ENCODE data around the gene SRXN1. TPM values are rescaled to one million over a fixed set of nuclear protein-coding genes. Genes with fewer than 3 reads are reported as not detected.

The SRXN1 gene
- total and polyA plus RNA-seq, 9 of the 15 experiments (the other 6 are each of a cell fraction or from before 2014, with no cell fraction given): 6.8 to 36.4 (median 21.6) TPM

DNA sequence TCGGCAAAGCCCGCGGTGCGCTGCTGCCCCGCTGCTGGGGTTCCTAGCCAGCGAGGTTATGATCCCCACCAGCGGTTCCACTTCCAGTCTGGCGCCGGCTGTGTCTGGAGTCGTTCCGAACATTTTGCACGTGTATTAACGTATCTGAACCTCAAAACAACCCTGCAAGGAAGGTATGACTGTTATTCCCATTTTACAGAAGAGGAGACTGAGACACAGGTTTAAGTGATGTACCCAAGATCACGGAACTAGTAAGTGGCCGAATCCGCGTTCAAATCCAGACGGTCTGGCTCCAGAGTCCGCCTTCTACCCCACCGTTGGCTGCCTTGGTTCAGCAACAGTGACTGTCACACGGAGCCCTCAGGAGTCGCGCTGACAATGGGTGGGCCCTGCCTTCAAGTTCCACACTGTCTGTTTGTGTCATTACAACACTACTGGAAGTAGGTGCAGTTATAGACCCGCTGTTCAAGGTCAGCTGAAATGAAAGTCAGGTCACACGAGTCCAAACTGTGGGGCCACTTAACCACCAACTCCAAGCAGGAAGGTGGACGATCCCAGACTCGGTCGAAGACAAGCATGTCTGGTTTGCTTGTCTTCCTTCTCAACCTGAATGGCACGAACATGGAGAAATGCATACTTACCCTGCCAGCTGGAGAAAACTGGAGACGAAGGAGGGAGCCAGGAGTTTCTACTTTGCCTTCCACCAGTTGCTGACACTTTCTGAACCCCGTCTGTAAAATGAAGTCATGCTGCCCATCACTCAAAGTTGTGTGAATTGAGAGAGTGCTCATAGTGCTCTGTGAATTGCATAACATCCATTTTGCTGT is 803 bp upstream of the SRXN1 start (continued):
- TF ChIP-seq, protein P1, sequence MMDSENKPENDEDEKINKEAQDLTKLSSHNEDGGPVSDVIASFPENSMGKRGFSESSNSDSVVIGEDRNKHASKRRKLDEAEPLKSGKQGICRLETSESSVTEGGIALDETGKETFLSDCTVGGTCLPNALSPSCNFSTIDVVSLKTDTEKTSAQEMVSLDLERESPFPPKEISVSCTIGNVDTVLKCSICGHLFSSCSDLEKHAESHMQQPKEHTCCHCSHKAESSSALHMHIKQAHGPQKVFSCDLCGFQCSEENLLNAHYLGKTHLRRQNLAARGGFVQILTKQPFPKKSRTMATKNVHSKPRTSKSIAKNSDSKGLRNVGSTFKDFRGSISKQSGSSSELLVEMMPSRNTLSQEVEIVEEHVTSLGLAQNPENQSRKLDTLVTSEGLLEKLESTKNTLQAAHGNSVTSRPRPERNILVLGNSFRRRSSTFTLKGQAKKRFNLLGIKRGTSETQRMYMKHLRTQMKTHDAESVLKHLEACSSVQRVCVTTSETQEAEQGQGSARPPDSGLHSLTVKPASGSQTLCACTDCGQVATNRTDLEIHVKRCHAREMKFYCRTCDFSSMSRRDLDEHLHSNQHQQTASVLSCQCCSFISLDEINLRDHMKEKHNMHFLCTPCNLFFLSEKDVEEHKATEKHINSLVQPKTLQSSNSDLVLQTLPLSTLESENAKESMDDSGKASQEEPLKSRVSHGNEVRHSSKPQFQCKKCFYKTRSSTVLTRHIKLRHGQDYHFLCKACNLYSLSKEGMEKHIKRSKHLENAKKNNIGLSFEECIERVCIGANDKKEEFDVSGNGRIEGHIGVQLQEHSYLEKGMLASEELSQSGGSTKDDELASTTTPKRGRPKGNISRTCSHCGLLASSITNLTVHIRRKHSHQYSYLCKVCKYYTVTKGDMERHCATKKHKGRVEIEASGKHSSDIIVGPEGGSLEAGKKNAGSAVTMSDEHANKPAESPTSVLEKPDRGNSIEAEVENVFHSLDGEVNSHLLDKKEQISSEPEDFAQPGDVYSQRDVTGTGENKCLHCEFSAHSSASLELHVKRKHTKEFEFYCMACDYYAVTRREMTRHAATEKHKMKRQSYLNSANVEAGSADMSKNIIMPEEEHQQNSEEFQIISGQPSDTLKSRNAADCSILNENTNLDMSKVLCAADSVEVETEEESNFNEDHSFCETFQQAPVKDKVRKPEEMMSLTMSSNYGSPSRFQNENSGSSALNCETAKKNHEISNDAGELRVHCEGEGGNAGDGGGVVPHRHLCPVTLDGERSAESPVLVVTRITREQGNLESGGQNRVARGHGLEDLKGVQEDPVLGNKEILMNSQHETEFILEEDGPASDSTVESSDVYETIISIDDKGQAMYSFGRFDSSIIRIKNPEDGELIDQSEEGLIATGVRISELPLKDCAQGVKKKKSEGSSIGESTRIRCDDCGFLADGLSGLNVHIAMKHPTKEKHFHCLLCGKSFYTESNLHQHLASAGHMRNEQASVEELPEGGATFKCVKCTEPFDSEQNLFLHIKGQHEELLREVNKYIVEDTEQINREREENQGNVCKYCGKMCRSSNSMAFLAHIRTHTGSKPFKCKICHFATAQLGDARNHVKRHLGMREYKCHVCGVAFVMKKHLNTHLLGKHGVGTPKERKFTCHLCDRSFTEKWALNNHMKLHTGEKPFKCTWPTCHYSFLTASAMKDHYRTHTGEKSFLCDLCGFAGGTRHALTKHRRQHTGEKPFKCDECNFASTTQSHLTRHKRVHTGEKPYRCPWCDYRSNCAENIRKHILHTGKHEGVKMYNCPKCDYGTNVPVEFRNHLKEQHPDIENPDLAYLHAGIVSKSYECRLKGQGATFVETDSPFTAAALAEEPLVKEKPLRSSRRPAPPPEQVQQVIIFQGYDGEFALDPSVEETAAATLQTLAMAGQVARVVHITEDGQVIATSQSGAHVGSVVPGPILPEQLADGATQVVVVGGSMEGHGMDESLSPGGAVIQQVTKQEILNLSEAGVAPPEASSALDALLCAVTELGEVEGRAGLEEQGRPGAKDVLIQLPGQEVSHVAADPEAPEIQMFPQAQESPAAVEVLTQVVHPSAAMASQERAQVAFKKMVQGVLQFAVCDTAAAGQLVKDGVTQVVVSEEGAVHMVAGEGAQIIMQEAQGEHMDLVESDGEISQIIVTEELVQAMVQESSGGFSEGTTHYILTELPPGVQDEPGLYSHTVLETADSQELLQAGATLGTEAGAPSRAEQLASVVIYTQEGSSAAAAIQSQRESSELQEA (IDR thresholded peaks at IDR 0.05; ENCODE audit: low read depth): no peak
- TF ChIP-seq YBX1 (IDR thresholded peaks at IDR 0.05) (no peak), NFXL1 (CRISPR knock-in tag; IDR thresholded peaks at IDR 0.05) (no peak), ADNP (tag; IDR thresholded peaks at IDR 0.05) (peak; percentile 99), ETS2 (tag; IDR thresholded peaks at IDR 0.05; ENCODE audit: borderline replicate concordance, poor library complexity, severe bottlenecking) (no peak), SRSF9 (IDR thresholded peaks at IDR 0.05; ENCODE audit: borderline replicate concordance, low read depth, low read length) (no peak), BMI1 (IDR thresholded peaks at IDR 0.05; ENCODE audit: low read length) (no peak), PCBP2 (IDR thresholded peaks at IDR 0.05; ENCODE audit: low read depth, low read length, poor library complexity, severe bottlenecking) (no peak), ZNF583 (CRISPR knock-in tag; IDR thresholded peaks at IDR 0.05) (no peak), SOX6 (IDR thresholded peaks at IDR 0.05) (no peak), SIRT6 (IDR thresholded peaks at IDR 0.05; ENCODE audit: low read depth, low read length) (no peak), CEBPB (tag; IDR thresholded peaks at IDR 0.05) (peak; percentile 57), FOXK2 (conservative IDR thresholded peaks at IDR 0.05 in 1 of 2, IDR thresholded peaks at IDR 0.05 in 1 of 2; ENCODE audit: low read depth in 2 of 2) (no peak; a peak in 1 of 4 replicates)
- TF ChIP-seq, protein P2, sequence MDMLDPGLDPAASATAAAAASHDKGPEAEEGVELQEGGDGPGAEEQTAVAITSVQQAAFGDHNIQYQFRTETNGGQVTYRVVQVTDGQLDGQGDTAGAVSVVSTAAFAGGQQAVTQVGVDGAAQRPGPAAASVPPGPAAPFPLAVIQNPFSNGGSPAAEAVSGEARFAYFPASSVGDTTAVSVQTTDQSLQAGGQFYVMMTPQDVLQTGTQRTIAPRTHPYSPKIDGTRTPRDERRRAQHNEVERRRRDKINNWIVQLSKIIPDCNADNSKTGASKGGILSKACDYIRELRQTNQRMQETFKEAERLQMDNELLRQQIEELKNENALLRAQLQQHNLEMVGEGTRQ (CRISPR knock-in tag; IDR thresholded peaks at IDR 0.05): no peak
- TF ChIP-seq, protein P3, sequence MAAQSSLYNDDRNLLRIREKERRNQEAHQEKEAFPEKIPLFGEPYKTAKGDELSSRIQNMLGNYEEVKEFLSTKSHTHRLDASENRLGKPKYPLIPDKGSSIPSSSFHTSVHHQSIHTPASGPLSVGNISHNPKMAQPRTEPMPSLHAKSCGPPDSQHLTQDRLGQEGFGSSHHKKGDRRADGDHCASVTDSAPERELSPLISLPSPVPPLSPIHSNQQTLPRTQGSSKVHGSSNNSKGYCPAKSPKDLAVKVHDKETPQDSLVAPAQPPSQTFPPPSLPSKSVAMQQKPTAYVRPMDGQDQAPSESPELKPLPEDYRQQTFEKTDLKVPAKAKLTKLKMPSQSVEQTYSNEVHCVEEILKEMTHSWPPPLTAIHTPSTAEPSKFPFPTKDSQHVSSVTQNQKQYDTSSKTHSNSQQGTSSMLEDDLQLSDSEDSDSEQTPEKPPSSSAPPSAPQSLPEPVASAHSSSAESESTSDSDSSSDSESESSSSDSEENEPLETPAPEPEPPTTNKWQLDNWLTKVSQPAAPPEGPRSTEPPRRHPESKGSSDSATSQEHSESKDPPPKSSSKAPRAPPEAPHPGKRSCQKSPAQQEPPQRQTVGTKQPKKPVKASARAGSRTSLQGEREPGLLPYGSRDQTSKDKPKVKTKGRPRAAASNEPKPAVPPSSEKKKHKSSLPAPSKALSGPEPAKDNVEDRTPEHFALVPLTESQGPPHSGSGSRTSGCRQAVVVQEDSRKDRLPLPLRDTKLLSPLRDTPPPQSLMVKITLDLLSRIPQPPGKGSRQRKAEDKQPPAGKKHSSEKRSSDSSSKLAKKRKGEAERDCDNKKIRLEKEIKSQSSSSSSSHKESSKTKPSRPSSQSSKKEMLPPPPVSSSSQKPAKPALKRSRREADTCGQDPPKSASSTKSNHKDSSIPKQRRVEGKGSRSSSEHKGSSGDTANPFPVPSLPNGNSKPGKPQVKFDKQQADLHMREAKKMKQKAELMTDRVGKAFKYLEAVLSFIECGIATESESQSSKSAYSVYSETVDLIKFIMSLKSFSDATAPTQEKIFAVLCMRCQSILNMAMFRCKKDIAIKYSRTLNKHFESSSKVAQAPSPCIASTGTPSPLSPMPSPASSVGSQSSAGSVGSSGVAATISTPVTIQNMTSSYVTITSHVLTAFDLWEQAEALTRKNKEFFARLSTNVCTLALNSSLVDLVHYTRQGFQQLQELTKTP (IDR thresholded peaks at IDR 0.05; ENCODE audit: low read depth in 1 of 2, partially characterized antibody in 2 of 2): peak; percentile 46 to 60

Data from K562 (cell line).